HuH-7 (cell line): ENCODE results near the gene LDAF1.

Source experiments
- DNase-seq: peaks from one replicate; pipeline ENCODE4 v3.0.0; 2011; ENCODE audit warnings: low spot score

The LDAF1 gene

DNA sequence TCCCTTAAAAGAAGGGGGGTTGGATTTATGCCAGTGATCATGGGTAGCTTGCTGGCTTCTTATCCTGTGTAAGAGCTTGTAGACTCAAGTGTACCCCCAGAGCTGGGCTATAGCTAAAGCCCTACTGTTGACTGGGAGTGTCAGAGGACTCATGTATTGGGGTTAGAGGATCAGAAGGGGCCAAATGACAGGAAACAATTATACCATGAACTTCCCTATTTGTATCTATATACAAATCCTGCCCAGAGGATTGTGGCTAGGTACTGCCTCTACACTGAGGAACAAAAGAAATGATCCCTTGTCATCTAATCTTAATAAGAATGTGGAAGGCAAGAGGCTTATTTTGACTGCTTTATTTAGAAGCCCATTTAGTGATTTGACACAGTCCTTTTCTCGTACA lies 38.6 kb downstream of the LDAF1 start:
- DNase-seq: no peak

DNA sequence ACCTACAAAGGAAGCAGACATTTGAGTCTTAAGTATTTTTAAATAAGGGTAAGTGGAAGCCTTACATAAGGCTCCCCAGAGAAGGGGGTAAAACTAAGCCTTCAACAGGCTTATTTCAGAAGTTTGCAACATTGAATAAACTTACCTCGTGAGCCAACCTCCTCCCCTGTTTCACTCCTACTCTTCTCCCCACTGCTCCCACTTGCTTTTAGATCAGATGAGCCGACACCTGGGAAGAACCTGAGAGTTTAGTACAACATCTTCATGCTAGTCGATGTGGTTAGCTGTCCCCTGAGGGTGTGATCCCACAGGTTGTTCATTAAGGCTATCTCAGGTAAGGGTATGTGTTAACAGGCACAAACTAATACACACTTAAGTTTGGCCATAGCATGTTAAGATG lies 39.1 kb downstream of the LDAF1 start:
- no peak for DNase-seq

DNA sequence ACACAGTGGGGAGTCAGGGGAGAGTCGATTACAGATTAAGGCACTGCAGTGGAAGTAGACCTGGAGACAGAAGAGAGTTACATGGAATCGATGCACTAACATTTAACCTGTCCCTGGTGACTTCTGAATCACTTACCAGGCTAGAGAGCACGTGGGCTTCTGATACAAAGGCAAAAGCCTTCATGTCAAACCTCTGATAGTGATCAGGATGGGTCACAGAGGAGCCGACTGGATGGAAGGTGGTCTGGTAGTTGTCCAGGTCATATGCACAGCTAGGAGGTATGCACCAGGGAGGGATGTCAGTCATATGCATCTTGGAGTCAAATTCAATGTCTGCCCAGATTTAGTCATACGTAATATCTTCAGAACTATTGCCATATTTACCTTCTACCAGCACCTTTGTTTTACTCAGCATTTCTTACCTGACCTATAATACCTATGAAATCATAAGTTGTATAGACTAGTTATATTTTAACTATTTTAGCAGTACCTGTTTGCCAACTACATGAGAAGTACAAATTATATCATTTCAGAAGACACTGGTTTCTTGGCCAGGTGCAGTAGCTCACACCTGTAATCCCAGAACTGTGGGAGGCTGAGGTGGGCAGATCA lies 41.2 kb downstream of the LDAF1 start:
- no peak for DNase-seq

DNA sequence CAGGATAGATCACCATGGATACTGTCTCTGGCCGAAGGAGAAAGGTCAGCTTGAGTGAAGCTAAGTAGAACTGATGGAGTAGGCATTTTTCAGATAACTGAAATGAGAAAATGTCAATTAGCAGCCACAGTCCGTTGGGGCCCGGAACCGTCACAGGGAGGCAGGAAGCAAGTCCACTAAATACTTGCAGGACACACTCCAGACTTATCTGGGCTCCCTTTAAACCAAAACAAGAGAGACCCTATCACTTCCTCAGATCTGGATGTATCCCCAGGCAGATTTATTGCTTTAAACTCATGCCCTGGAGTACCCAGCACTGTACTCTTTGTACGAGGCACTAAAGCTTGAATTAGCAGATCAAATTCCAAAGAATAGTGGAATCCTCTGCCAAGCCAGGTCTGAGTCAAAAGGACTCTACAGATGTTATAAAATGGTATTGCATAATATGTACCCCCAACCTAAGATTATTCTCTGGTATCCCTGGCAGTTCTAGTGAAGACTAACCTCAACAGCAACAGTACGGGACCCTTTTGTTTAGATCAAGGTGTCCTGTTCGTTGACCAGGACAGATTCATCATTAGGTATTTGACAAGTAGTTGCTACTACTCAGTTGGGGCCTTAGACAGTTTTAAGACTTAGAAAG lies 44.8 kb downstream of the LDAF1 start:
- no peak for DNase-seq

DNA sequence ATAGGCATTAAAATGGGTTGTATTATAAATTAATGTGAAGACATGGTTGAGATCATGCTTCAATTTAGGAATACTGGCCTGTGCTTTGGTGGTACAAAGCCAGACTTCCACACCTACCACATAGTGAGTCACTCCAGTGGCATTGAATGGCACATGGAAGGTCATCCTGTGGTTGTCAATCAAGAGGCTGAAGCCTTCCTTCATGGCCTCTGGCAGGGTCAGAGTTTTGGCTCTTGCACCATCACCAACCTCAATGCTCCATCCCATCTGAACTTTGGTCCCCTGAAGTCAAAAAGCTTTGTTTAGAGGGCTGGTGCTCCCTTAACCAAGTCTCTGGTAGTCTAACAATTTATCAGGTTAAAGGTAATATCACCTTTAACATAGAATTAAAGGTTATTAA lies 46.8 kb downstream of the LDAF1 start:
- no peak for DNase-seq

DNA sequence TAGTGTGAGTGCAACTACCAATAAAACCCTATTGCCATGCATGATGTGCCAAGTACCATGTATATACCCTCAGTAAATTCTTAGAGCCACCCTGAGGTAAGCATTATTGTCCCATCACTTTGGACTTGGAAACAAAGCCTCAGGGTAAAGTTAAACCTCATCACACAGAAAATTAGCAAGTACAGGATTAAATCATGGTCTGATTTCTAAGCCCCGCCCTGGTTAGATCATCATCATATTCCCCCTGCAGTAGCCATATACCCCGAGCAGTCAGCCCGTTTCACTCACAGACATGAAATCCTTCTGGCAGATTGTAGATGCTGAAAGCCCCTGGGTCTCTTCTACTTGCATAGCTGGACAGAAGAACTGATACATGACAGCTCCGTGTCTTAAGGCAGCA lies 48.1 kb downstream of the LDAF1 start:
- no peak for DNase-seq

DNA sequence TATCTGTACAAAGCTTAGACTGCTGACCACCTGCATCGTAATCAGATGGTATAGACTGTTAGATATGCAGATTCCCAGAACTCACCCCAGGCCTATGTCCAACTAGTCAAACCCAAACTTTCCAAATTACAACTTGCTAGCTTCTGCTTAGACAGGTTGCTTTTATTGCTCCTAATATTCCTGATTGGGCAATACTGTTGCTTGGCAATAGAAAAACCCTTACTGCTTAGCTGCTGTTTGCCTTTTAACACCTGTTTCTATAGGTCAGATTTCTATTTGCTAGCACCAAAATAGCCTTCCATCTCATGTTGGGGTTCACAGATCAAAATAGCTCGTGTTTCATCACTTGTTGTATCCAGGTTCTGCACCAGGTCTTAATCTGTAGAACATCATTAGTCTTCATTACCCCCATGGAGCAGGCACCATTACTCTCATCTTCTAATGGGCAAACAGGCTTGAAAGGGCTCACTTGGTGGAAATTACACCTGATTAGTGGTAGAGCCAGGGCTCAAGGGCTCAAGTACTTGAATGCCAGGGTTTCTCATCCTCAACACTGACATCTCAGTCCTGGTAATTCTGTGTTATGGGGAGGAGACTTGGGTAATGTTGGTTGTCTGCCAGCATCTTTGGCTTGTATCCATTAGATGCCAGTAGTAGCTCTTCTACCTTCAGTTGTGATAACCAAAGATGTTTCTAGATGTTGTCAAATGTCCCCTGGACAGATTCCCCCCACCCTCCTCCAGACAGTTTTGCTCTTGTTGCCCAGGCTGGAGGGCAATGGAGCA lies 50.2 kb downstream of the LDAF1 start:
- DNase-seq: no peak

DNA sequence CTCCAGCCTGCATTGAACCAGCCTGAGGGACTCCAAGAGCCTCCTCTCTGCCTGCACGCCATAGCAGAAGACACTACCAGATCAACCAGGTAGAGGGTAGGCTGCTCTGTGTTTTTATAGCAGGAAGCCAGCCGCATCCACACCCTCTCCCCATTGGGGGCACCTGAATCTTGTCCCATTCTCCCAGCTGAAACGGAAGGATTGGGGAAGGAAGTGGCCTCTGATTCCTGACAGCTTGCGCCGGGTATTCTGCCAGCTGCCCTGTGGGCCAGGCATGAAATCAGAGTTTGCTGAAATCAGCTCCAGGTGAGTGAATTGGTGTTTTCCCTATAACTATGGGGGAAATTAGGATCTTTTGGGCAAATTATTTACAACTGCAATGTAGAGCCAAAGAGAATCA lies 53.0 kb downstream of the LDAF1 start, which contains the start of gene ZP2:
Gene ZP2, minus strand, starts transcription at position 89 of the 400 bp plus-strand sequence. Its CDS starts 27 bp downstream, at position 62.
- DNase-seq: no peak

DNA sequence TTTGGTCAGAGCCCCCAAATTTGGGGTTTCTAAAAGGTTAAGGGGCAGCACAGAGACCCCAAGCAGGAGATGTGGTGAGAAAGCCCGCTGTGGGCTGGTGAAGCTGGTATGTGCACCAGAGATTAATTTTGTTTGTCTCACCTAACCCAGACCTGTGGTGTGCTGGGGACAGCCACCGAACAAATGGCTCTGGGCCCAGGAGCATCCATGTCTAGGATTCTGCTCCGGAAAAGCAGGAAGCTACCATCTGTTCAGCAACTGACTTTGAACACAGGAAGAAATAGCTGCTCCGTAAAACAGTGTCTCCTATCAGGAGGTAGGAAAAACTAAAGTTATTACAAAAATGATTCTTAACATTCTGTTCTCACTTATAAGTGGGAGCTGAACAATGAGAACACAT lies 55.6 kb downstream of the LDAF1 start:
- no peak for DNase-seq

DNA sequence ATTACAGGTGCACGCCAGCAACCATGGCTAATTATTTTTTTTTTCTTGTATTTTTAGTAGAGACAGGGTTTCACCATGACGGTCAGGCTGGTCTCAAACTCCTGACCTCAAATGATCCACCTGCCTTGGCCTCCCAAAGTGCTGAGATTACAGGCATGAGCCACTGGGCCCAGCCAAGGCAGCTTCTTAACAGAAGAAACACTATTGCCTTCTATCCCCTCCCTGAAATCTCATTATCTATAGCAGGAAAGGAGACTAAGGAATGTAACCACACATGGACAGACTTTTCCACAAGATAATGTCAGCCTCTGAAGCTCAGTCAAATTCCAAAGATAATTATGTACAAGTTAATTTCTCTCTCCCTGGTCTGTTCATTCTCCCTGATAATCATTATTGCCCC lies 58.6 kb downstream of the LDAF1 start:
- DNase-seq: no peak

DNA sequence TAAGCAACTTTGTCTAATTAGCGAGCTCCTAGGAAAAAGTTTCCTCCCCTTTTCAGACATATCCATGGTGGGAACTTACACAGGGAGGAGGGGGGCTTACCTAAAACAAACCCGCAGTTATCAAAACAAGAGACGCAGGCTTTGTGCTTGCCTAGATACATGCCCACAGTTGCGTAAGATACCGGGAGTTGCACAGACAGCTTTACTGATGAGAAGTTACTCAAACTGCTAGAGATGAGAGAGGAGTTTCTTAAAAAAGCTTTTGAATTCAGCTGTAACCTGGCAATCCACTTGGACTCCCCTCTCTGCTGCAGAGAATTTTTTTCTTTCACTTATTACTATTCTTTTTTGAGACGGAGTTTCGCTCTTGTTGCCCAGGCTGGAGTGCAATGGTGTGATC lies 59.7 kb downstream of the LDAF1 start:
- DNase-seq: no peak

DNA sequence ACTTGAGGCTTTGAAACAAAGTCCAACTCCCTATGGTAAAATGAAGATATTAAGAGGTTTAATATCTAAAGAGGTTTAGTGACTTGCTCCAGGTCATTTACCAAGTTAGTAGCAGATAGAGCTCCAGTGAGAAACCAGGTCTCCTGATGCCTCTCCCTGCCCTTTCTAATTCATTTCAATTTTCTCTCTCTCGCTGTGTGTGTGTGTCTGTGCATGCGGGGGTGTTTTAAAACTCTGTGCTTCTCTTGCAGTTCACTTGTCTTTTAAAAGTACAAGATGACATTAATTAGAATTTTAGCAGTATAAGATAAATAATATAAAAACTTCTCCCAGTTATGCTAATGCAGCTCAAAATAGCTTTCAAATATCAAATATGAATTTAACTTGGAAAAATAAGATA lies 61.1 kb downstream of the LDAF1 start:
- no peak for DNase-seq

DNA sequence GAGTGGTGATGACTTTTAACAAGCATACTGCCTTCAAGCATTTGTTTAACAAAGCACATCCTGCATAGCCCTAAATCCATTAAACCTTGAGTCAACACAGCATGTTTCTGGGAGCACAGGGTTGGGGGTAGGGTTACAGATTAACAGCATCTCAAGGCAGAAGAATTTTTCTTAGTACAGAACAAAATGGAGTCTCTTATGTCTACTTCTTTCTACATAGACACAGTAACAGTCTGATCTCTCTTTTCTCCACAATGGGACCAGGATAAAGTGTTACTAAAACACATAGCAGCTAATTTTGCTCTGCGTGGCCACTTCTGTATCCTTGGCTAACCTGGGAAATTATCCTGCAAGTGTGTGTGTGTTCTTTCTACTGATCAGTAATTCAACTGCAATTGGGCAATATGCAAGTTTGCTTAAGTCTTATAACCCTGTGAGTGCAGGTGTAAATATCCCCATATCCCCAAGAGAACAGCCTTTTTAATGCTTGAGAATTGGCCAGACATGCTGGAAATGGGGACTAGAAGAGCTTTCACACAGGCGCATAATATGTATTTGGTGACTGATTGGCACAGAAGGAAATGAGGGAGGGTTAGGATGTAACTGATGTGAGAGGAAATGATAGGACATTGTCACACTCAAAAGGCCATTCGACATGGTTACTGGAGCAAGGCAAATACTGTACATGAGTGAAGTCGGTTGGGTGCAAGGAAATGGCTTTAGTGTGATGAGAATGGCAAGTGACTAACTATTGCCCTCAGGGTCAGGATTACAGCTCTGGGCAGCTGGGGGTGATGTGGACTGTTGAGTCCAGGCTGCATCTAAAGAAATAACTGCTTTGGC lies 64.2 kb downstream of the LDAF1 start:
- DNase-seq: no peak

DNA sequence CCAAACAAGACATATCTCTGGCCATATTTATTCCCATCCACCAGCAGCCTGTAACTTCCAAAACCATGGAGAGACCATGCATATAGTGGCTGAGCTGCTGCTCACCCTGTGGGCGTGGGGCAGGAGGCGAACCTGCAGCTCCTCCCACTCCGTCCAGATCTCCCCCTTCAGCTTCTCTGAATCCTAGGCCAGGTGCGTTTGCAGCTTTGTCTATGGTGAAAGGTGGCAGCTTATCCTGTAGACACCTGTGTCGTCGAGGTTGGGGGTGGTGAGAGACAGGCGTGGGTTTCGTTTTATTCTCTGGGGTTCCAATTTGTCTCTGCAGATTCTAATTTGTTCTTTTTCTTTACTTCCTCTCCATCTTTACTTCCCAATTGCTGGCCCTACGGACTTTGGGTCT lies 65.3 kb downstream of the LDAF1 start:
- no peak for DNase-seq

DNA sequence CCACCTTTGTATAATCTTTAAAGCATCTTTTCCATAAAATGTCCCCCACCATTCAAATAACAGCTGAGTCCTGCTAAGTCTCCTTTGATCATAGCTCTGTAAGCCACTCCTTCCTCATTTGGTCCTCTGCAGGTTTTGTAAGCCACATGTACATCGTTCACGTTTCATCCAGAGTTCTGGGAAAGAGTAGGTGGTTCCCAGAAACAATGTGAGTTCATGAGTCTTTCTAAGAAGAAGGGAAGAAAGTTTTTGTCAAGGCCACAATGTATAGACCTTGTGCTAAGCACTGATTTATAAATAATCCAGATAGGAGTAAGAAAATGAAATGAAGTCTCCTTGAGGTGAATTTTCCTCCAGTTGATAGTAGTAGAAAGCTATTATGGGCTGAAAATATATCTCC lies 66.3 kb downstream of the LDAF1 start:
- no peak for DNase-seq

DNA sequence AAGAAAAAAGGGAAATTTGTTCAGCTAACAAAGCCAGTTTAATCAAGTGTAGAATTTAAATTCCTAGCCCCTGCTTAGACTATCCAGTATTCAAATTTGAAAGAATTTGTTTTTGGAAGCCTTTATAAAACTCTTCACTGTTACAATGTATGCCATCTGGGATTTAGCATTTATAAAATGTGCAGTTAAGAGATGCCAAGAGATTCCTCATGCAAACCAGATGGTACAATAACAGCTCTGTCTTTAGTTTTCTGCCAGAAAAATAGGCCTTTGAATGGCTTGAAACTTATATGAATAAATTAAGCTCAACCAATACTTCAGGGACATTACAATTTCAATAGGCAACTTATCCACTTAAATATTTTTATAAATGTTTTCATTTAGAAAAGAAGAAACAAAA lies 68.3 kb downstream of the LDAF1 start:
- no peak for DNase-seq

DNA sequence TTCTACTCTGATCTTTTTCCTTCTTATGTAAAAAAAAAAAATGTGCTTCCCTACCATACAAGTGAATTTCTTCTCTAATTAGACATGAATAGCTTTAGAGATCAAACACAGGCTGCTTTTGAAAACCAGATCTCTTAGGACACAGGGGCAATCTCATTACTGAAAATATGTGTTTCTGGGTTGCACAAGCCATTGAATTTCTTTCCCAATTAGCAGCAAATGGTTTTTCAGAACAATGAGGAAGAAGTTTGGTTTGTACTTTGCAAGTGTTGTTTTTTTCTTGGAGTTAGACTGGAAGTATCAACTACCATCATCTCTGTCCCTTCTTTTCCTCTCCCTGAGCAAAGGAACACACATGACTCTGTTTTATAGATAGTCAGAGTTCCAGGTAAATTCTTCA lies 69.4 kb downstream of the LDAF1 start:
- no peak for DNase-seq

DNA sequence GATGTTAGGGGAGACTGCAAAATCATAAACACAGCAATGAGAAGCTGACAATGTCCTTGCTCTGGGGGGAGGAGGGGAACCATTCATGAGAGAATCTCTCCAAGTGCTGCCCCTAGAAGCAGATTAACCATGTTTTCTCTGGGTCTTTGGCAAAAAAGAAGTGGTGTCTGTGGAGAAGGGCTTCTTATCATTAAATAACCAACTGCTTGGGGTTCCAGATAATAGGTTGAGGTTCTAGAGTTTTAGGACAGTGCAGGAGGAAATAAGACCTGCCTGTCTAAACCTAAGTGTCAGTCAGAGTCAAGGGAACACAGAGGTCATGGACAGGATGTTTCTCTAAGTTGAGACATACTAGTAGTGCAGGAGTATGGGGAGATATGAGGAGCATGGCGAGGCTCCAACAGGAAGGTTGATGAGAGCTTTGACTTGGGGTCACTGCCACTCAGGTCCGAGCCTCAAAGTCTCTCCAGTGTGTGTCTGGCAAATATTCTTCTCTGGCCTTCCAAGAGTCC lies 69.9 kb downstream of the LDAF1 start:
- DNase-seq: no peak
